ENCODE results near the gene OVOL1.

- no peak for TF ChIP-seq CTCF (IDR thresholded peaks at IDR 0.05)
- no peak for TF ChIP-seq POLR2A (IDR thresholded peaks at IDR 0.05)
Observed at GRCh38 chr11:65802841-65803240, 16.0 kb downstream of the OVOL1 start.

Data from uterus (tissue), 2 donors.